Inferior parietal cortex (tissue), 1 donor: ENCODE data around the gene CYP2A13.
A peak's percentile ranks its signal among the peaks of the same experiment; 100 is the strongest.
"Not testable (repeated sequence)": the region's sequence is repeated elsewhere in the genome, so short reads cannot be mapped to it uniquely, and the experiment has no call there.

Experiments used
- DNase-seq: peaks from one replicate; pipeline ENCODE4 v3.0.0-alpha.2; 2016; ENCODE audit errors: extremely low spot score

Gene CYP2A13, protein sequence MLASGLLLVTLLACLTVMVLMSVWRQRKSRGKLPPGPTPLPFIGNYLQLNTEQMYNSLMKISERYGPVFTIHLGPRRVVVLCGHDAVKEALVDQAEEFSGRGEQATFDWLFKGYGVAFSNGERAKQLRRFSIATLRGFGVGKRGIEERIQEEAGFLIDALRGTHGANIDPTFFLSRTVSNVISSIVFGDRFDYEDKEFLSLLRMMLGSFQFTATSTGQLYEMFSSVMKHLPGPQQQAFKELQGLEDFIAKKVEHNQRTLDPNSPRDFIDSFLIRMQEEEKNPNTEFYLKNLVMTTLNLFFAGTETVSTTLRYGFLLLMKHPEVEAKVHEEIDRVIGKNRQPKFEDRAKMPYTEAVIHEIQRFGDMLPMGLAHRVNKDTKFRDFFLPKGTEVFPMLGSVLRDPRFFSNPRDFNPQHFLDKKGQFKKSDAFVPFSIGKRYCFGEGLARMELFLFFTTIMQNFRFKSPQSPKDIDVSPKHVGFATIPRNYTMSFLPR

DNA sequence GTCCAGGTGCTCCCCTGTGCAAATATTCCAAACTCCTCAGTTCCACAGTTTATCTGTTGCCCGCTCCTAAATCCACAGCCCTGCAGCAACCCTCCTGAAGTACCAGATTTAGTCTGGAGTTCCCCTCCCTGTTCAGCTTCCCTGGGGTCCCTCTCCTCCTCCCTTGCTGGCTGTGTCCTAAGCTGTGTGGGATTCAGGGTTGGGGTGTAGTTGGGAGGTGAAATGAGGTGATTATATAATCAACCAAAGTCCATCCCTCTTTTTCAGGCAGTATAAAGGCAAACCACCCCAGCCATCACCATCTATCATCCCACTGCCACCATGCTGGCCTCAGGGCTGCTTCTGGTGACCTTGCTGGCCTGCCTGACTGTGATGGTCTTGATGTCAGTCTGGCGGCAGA, at the start of gene CYP2A13:
TSS of gene CYP2A13 (plus strand) at position 301 of the 400 bp plus-strand sequence. CDS start at position 322, 21 bp downstream.
- no peak for DNase-seq

- DNase-seq, result no peak
Measured at GRCh38 chr19:41039806-41040205, 48.4 kb upstream of the CYP2A13 start.

GRCh38 chr19:41045095-41045494, 43.2 kb upstream of the CYP2A13 start:
- not testable (repeated sequence) for DNase-seq

- DNase-seq, result no peak
Measured at GRCh38 chr19:41050426-41050825, 37.8 kb upstream of the CYP2A13 start.

- DNase-seq, result not testable (repeated sequence)
Measured at GRCh38 chr19:41052162-41052561, 36.1 kb upstream of the CYP2A13 start.

DNA sequence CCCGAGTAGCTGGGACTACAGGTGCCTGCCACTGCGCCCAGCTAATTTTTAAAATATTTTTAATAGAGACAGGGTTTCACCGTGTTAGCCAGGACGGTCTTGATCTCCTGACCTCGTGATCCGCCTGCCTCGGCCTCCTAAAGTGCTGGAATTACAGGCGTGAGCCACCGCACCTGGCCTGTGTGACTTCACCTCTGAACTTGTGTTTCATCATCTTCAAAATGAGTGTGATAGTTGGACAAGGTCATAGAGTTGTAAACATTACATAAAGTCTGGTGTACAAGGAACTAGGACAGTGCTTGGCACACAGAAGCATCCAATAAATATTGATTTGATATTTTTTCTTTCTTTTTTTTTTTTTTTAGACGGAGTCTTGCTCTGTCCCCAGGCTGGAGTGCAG, 34.9 kb upstream of the CYP2A13 start:
- DNase-seq, result not testable (repeated sequence)

- peak; percentile 2 for DNase-seq
Measured at GRCh38 chr19:41064974-41065569, 23.2 kb upstream of the CYP2A13 start.

DNA sequence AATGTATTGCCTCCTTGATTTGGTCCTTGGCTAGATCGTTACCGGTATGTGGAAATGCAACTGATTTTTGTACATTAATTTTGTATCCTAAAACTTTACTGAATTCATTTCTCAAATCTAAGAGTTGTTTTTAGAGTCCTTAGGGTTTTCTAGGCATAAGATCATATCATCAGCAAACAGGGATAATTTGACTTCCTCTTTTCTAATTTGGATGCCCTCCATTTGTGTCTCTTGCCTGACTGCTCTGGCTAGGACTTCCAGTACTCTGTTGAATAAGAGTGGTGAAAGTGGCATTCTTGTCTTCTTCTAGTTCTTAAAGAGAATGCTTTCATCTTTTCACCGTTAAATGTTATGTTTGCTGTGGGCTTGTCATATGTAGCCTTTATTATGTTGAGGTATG, 12.0 kb upstream of the CYP2A13 start:
- DNase-seq, result no peak

GRCh38 chr19:41083516-41083915, 4.7 kb upstream of the CYP2A13 start:
- DNase-seq, result no peak

GRCh38 chr19:41085748-41086415, 2.4 kb upstream of the CYP2A13 start:
- no peak for DNase-seq

GRCh38 chr19:41089959-41090358, 1.7 kb downstream of the CYP2A13 start:
- DNase-seq, result no peak

DNA sequence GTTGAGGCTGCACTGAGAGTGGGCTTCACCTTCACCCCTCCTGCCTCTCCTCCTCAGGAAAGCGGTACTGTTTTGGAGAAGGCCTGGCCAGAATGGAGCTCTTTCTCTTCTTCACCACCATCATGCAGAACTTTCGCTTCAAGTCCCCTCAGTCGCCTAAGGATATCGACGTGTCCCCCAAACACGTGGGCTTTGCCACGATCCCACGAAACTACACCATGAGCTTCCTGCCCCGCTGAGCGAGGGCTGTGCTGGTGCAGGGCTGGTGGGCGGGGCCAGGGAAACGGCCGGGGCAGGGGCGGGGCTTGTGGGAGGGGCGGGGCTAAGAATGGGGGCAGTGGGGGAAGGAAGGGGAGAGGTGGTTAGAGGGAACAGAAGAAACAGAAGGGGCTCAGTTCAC, 7.5 kb downstream of the CYP2A13 start:
- DNase-seq, result no peak

DNA sequence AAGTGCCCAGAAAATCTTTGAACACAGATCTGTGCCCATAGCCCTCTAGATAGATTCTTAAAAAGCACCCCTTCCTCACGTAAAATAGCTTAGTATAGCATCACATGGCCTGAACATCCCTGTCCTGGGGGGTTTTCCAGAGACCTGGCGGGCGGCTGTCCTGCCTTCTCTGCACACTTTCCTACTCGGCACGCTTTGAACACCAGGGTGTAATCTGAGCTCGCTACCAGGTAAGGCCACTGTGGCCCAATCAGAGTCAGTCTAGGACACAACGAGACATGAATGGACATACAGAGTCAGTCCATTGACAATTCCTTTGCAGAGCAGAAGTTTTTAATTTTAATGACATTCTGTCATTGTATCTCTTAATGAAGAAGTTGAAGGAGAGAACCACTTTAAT, 8.1 kb downstream of the CYP2A13 start:
- DNase-seq, result no peak

DNA sequence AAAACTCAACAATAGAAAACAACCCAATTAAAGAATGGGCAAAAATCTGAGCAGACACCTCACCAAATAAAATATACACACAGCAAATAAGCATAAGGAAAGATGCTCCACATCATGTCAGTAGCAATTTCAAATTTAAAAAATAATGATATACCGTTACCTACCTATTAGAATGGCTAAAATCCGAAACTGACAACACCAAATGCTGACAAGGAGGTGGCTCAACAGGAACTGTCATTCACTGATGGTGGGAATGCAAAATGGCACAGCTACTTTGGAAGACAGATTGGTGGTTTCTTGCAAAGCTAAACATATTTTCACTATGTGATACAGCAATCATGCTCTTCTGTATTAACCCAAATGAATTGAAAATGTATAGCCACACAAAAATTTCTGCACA, 9.1 kb downstream of the CYP2A13 start:
- DNase-seq, result no peak

DNA sequence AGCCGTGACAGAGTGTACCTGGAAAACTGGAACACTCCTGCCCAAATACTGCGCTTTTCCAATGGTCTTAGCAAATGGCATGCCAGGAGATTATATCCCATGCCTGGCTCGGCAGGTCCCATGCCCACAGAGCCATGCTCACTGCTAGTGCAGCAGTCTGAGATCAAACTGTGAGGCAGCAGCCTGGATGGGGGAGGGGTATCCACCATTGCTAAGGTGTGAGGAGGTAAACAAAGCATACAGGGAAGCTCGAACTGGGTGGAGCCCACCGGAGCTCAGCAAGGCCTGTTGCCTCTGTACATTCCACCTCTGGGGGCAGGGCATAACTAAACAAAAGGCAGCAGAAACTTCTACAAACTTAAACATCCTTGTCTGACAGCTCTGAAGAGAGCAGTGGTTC, 10.5 kb downstream of the CYP2A13 start:
- no peak for DNase-seq

- DNase-seq, result not testable (repeated sequence)
Measured at GRCh38 chr19:41102210-41102609, 14.0 kb downstream of the CYP2A13 start.

GRCh38 chr19:41106177-41106576, 17.9 kb downstream of the CYP2A13 start:
- DNase-seq, result no peak

- DNase-seq, result no peak
Measured at GRCh38 chr19:41111296-41111695, 23.0 kb downstream of the CYP2A13 start.

- no peak for DNase-seq
Measured at GRCh38 chr19:41111750-41112295, 23.6 kb downstream of the CYP2A13 start.

- no peak for DNase-seq
Measured at GRCh38 chr19:41112728-41113290, 24.6 kb downstream of the CYP2A13 start.

- no peak for DNase-seq
Measured at GRCh38 chr19:41114132-41114531, 25.9 kb downstream of the CYP2A13 start, which contains the start of gene CYP2F1. CYP2F1 (plus strand) TSS chr19:41114432; CDS start chr19:41116189, 1,757 bp downstream.

GRCh38 chr19:41116261-41116660, 28.0 kb downstream of the CYP2A13 start:
- DNase-seq, result no peak
